GM12878 (cell line): ENCODE measurements around the gene GSG1L2.

ENCODE experiments used
- CTCF ChIP-seq, 3 experiments: IDR thresholded peaks in 2 of 3; conservative IDR thresholded peaks in 1 of 3; 2 replicates each; pipeline ENCODE4 v1.5.1; 2011; ENCODE audit warnings: low read depth in 3 of 3, low read length in 3 of 3, mild to moderate bottlenecking in 3 of 3, control low read depth in 2 of 3, moderate library complexity in 2 of 3, inconsistent platforms in 1 of 3, mixed read lengths in 1 of 3; ENCODE audit not compliant: control insufficient read depth in 2 of 3, insufficient read depth in 1 of 3; ENCODE audit errors: extremely low read depth in 1 of 3
- NR2C2 ChIP-seq: IDR thresholded peaks from 2 replicates; pipeline ENCODE4 v1.6.1; 2011; ENCODE audit warnings: borderline replicate concordance, low read depth; ENCODE audit not compliant: control insufficient read depth, insufficient read length
- RAD51 ChIP-seq: fragments of 450-650 bp; IDR thresholded peaks from 2 replicates; pipeline ENCODE4 v1.6.1; 2016; ENCODE audit warnings: moderate library complexity, mild to moderate bottlenecking, inconsistent platforms

- TF ChIP-seq RAD51 (no peak), CTCF (IDR thresholded peaks at IDR 0.05 in 2 of 3, conservative IDR thresholded peaks at IDR 0.05 in 1 of 3; ENCODE audit: control insufficient read depth in 2 of 3, extremely low read depth in 1 of 3, insufficient read depth in 1 of 3, low read depth in 3 of 3, low read length in 3 of 3) (no peak), NR2C2 (no peak)
Observed at GRCh38 chr17:9772658-9773057, 49.2 kb downstream of the GSG1L2 start.
